Neural cell (in vitro differentiated cells): ENCODE results near the gene MAP10. TPM values are rescaled to one million over a fixed set of nuclear protein-coding genes. Genes with fewer than 3 reads are reported as not detected.

Experiments used
- H2AFZ ChIP-seq: fragments of 200-600, 300-800 bp; sonication (generic), shearing (Covaris generic); 2 replicates; pipeline ENCODE4 v1.6.0; 2014; ENCODE audit warnings: low read depth, mild to moderate bottlenecking, antibody characterized with exemption, low read length, moderate library complexity
- H3F3A ChIP-seq: fragments of 200-600 bp; shearing (Covaris generic); 2 replicates; pipeline ENCODE4 v1.6.1; 2016; ENCODE audit warnings: mild to moderate bottlenecking, moderate library complexity, mixed read lengths, antibody characterized with exemption, low read length; ENCODE audit not compliant: insufficient read depth, poor library complexity, severe bottlenecking
- H3K27ac ChIP-seq: fragments of 200-600, 300-800 bp; sonication (generic), shearing (Covaris generic); 2 replicates; pipeline ENCODE4 v1.5.1; 2014; ENCODE audit warnings: mild to moderate bottlenecking, low read length, moderate library complexity
- H3K27me3 ChIP-seq: fragments of 300-800, 200-600 bp; sonication (generic), shearing (Covaris generic); 2 replicates; pipeline ENCODE4 v1.6.0; 2014; ENCODE audit warnings: mild to moderate bottlenecking, low read depth, low read length, moderate library complexity; ENCODE audit not compliant: insufficient read depth
- H3K36me3 ChIP-seq: fragments of 300-800, 200-600 bp; sonication (generic), shearing (Covaris generic); 2 replicates; pipeline ENCODE4 v1.5.1; 2014; ENCODE audit warnings: mild to moderate bottlenecking, antibody characterized with exemption, low read length, moderate library complexity; ENCODE audit not compliant: insufficient read depth
- H3K4me2 ChIP-seq: fragments of 300-800, 200-600 bp; sonication (generic), shearing (Covaris generic); 2 replicates; pipeline ENCODE4 v1.6.0; 2014; ENCODE audit warnings: mild to moderate bottlenecking, low read length
- H3K4me3 ChIP-seq: fragments of 300-800, 200-600 bp; sonication (generic), shearing (Covaris generic); 2 replicates; pipeline ENCODE4 v1.5.1; 2014; ENCODE audit warnings: mild to moderate bottlenecking, low read length, moderate library complexity
- H3K79me2 ChIP-seq: fragments of 200-600 bp; shearing (Covaris generic); replicated peaks from 2 replicates; pipeline ENCODE4 v1.6.0; 2014; ENCODE audit warnings: mild to moderate bottlenecking, low read length, moderate library complexity; ENCODE audit not compliant: insufficient read depth
- H3K9ac ChIP-seq: fragments of 300-800, 200-600 bp; sonication (generic), shearing (Covaris generic); 2 replicates; pipeline ENCODE4 v1.6.1; 2016; ENCODE audit warnings: mild to moderate bottlenecking, low read length, mixed read lengths
- H3K9me2 ChIP-seq: fragments of 200-600 bp; shearing (Covaris generic); 2 replicates; pipeline ENCODE4 v1.6.1; 2016; ENCODE audit warnings: mild to moderate bottlenecking, low read length, mixed read lengths; ENCODE audit not compliant: insufficient read depth
- H3K9me3 ChIP-seq: fragments of 200-600, 300-800 bp; sonication (generic), shearing (Covaris generic); 2 replicates; pipeline ENCODE4 v1.6.1; 2016; ENCODE audit warnings: mild to moderate bottlenecking, mixed run types, low read length, moderate library complexity, mixed read lengths
- H4K20me1 ChIP-seq: fragments of 200-600 bp; shearing (Covaris generic); 2 replicates; pipeline ENCODE4 v1.6.1; 2016; ENCODE audit warnings: mild to moderate bottlenecking, mixed run types; ENCODE audit not compliant: insufficient read depth
- EP300 ChIP-seq: fragments of 450-650 bp; conservative IDR thresholded peaks from 2 replicates; pipeline ENCODE4 v1.6.1; 2014; ENCODE audit warnings: antibody characterized with exemption, mild to moderate bottlenecking, moderate library complexity; ENCODE audit not compliant: poor library complexity, severe bottlenecking
- EZH2 ChIP-seq: fragments of 200-600, 300-800 bp; shearing (Covaris generic), sonication (generic); IDR thresholded peaks from 2 replicates; pipeline ENCODE4 v1.6.1; 2014; ENCODE audit warnings: antibody characterized with exemption, low read length, borderline replicate concordance, mild to moderate bottlenecking; ENCODE audit not compliant: insufficient read depth, poor library complexity, severe bottlenecking
- MXI1 ChIP-seq: fragments of 450-650 bp; conservative IDR thresholded peaks from 2 replicates; pipeline ENCODE4 v1.6.1; 2014; ENCODE audit warnings: antibody characterized with exemption, mild to moderate bottlenecking; ENCODE audit not compliant: poor library complexity, severe bottlenecking
- POLR2AphosphoS5 ChIP-seq: IDR thresholded peaks from 2 replicates; pipeline ENCODE4 v1.6.1; 2012
- RAD21 ChIP-seq: fragments of 450-650 bp; conservative IDR thresholded peaks from 2 replicates; pipeline ENCODE4 v1.6.1; 2014; ENCODE audit warnings: antibody characterized with exemption, mild to moderate bottlenecking, moderate library complexity
- REST ChIP-seq: IDR thresholded peaks from 2 replicates; pipeline ENCODE4 v1.6.1; 2012; ENCODE audit warnings: borderline replicate concordance
- SMC3 ChIP-seq: fragments of 450-650 bp; conservative IDR thresholded peaks from 2 replicates; pipeline ENCODE4 v1.6.1; 2014; ENCODE audit warnings: antibody characterized with exemption, mild to moderate bottlenecking, moderate library complexity; ENCODE audit not compliant: poor library complexity
- TAF1 ChIP-seq: IDR thresholded peaks from 2 replicates; pipeline ENCODE4 v1.6.1; 2012; ENCODE audit warnings: low read depth
- polyA minus RNA-seq: library from RNA; depleted of rRNA, polyadenylated mRNA; stranded (reverse); fragments of >200 nt; gene quantifications from 2 replicates; pipeline ENCODE4 v1.2.3, GENCODE V29; 2014
- polyA plus RNA-seq: library from polyadenylated mRNA; depleted of rRNA; stranded (reverse); fragments of >200 nt; gene quantifications from 2 replicates; pipeline ENCODE4 v1.2.3, GENCODE V29; 2014
- TF ChIP-seq, protein P1 (sequence below): fragments of 450-650 bp; IDR thresholded peaks from 2 replicates; pipeline ENCODE4 v1.5.1; 2014; ENCODE audit warnings: antibody characterized with exemption, mild to moderate bottlenecking, moderate library complexity; ENCODE audit not compliant: poor library complexity, severe bottlenecking

Gene MAP10
- 1.1 and 1.7 TPM in 2 replicates for polyA plus RNA-seq
- polyA minus RNA-seq: 5.6 TPM in 2 replicates

GRCh38 chr1:232805269-232806185, at the start of gene MAP10:
TSS of gene MAP10 (plus strand) at chr1:232805416. CDS start at chr1:232805450, 34 bp downstream.
- H3K36me3 ChIP-seq: no peaks in the 10 kb centered on the region
- H3K27ac ChIP-seq: peak within 1 kb of the TSS; percentile 6
- H4K20me1 ChIP-seq: no peaks in the 10 kb centered on the region
- peak within 1 kb of the TSS; percentile 67 for H2AFZ ChIP-seq
- peak within 1 kb of the TSS; percentile 71 for H3K4me3 ChIP-seq
- H3F3A ChIP-seq: no peaks in the 10 kb centered on the region
- H3K4me2 ChIP-seq: peak within 1 kb of the TSS; percentile 36
- no peaks in the 10 kb centered on the region for H3K27me3 ChIP-seq
- no peaks in the 10 kb centered on the region for H3K9me2 ChIP-seq
- TF ChIP-seq TAF1 (no peak), EP300 (no peak), REST (no peak), RAD21 (peak; percentile 15), SMC3 (peak; percentile 17), POLR2AphosphoS5 (peak; percentile 52), EZH2 (no peak), MXI1 (no peak)
- TF ChIP-seq, protein P1, sequence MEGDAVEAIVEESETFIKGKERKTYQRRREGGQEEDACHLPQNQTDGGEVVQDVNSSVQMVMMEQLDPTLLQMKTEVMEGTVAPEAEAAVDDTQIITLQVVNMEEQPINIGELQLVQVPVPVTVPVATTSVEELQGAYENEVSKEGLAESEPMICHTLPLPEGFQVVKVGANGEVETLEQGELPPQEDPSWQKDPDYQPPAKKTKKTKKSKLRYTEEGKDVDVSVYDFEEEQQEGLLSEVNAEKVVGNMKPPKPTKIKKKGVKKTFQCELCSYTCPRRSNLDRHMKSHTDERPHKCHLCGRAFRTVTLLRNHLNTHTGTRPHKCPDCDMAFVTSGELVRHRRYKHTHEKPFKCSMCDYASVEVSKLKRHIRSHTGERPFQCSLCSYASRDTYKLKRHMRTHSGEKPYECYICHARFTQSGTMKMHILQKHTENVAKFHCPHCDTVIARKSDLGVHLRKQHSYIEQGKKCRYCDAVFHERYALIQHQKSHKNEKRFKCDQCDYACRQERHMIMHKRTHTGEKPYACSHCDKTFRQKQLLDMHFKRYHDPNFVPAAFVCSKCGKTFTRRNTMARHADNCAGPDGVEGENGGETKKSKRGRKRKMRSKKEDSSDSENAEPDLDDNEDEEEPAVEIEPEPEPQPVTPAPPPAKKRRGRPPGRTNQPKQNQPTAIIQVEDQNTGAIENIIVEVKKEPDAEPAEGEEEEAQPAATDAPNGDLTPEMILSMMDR: no peak
- no peaks in the 10 kb centered on the region for H3K79me2 ChIP-seq
- H3K9ac ChIP-seq: peak within 1 kb of the TSS; percentile 75
- no peaks in the 10 kb centered on the region for H3K9me3 ChIP-seq

- no peak overlapping the region for H2AFZ ChIP-seq
- no peak for TF ChIP-seq REST
- no peaks in the 10 kb centered on the region for H3K36me3 ChIP-seq
Observed at GRCh38 chr1:232764458-232765251, 40.6 kb upstream of the MAP10 start.

More at GRCh38 chr1:232764458-232765251, 40.6 kb upstream of the MAP10 start:
- H3K4me3 ChIP-seq: no peak overlapping the region
- H4K20me1 ChIP-seq: no peaks in the 10 kb centered on the region
- no peaks in the 10 kb centered on the region for H3K27me3 ChIP-seq
- H3K9ac ChIP-seq: no peak overlapping the region
- H3F3A ChIP-seq: no peaks in the 10 kb centered on the region
- no peaks in the 10 kb centered on the region for H3K79me2 ChIP-seq
- H3K27ac ChIP-seq: no peak overlapping the region
- no peak overlapping the region for H3K4me2 ChIP-seq
- no peaks in the 10 kb centered on the region for H3K9me3 ChIP-seq
- no peaks in the 10 kb centered on the region for H3K9me2 ChIP-seq
